CD4-positive, alpha-beta T cell (primary cell): ENCODE data around the gene ADAM10. TPM values are rescaled to one million over a fixed set of nuclear protein-coding genes. Genes with fewer than 3 reads are reported as not detected.

Source experiments
- ATAC-seq: fragments of 200-7000 bp; cut with Tn5 transposase; one replicate; pipeline ENCODE4 v1.10.0; 2022; ENCODE audit warnings: mild to moderate bottlenecking; ENCODE audit not compliant: poor library complexity
- CTCF ChIA-PET: fragments of 350-600 bp; sonication (Branson Sonifier 250); formaldehyde crosslinking; loops from one replicate; lab custom pipeline; 2021; ENCODE audit warnings: antibody characterized with exemption, inconsistent platforms; lab: Charles Lee
- POLR2A ChIA-PET: fragments of 350-600 bp; sonication (Branson Sonifier 250); formaldehyde crosslinking; loops from one replicate; lab custom pipeline; 2021; ENCODE audit warnings: antibody characterized with exemption, inconsistent platforms; lab: Charles Lee
- DNase-seq, 14 experiments: peaks; one replicate each; pipeline ENCODE4 v3.0.0-alpha.2; 2013 to 2020; ENCODE audit warnings: mixed read lengths in 2 of 14
- H3K27ac ChIP-seq, 2 donors: one replicate each; pipeline versions ENCODE4 v1.5.1 to v1.7.0; 2013; ENCODE audit warnings: low read length in 2 of 2, low read depth in 1 of 2, mild to moderate bottlenecking in 1 of 2
- H3K27me3 ChIP-seq, 2 experiments: 1 replicate in 1 of 2; 2 replicates in 1 of 2; pipeline versions ENCODE4 v1.6.1 to v1.7.0; 2013; ENCODE audit warnings: low read length in 2 of 2, control low read depth in 1 of 2, mild to moderate bottlenecking in 1 of 2, moderate library complexity in 1 of 2; ENCODE audit not compliant: insufficient read depth in 2 of 2, control insufficient read depth in 1 of 2
- H3K36me3 ChIP-seq: one replicate; pipeline ENCODE4 v1.6.1; 2013; ENCODE audit warnings: low read length, control low read depth; ENCODE audit not compliant: insufficient read depth
- H3K4me1 ChIP-seq: one replicate; pipeline ENCODE4 v1.6.1; 2013; ENCODE audit warnings: low read length, control low read depth; ENCODE audit not compliant: insufficient read depth
- H3K4me3 ChIP-seq: one replicate; pipeline ENCODE4 v1.5.1; 2013; ENCODE audit warnings: mild to moderate bottlenecking, low read length, moderate library complexity
- H3K9me3 ChIP-seq, 2 experiments: 1 replicate in 1 of 2; 2 replicates in 1 of 2; pipeline versions ENCODE4 v1.6.1 to v1.7.0; 2013; ENCODE audit warnings: low read length in 2 of 2, mild to moderate bottlenecking in 2 of 2, control low read depth in 1 of 2, moderate library complexity in 1 of 2; ENCODE audit not compliant: control insufficient read depth in 1 of 2, insufficient read depth in 1 of 2
- H3K27ac Mint-ChIP-seq: one replicate; pipeline ENCODE4 v1.8.0; 2020; ENCODE audit warnings: mixed read lengths
- H3K27me3 Mint-ChIP-seq: one replicate; pipeline ENCODE4 v1.8.0; 2021; ENCODE audit warnings: mixed read lengths
- H3K36me3 Mint-ChIP-seq: one replicate; pipeline ENCODE4 v1.8.0; 2021; ENCODE audit warnings: low read depth, mixed read lengths
- H3K4me1 Mint-ChIP-seq: one replicate; pipeline ENCODE4 v1.8.0; 2021; ENCODE audit warnings: low read depth, mixed read lengths
- H3K4me3 Mint-ChIP-seq: one replicate; pipeline ENCODE4 v1.8.0; 2020; ENCODE audit warnings: mild to moderate bottlenecking, mixed read lengths
- H3K9me3 Mint-ChIP-seq: one replicate; pipeline ENCODE4 v1.8.0; 2020; ENCODE audit warnings: mixed read lengths
- CTCF ChIP-seq: fragments of 200-600 bp; IDR thresholded peaks from one replicate; pipeline ENCODE4 v1.8.0; 2022; ENCODE audit warnings: antibody characterized with exemption, mild to moderate bottlenecking
- intact Hi-C, 2 experiments: fragments of 100-400 bp; cut with DNase I in 1 of 2; cut with micrococcal nuclease in 1 of 2; formaldehyde crosslinking; loops; one replicate each; pipeline versions ENCODE4 v1.15.1 to v1.9.0; 2023 to 2025; cut with DNase I, micrococcal nuclease
- total RNA-seq, 174 experiments: library from RNA in 2 of 174; stranded (reverse) in 2 of 174; gene quantifications; one replicate each; pipeline ENCODE4 v1.2.3 and lab custom pipeline; 2021 to 2026

The ADAM10 gene
- total RNA-seq, 2 experiments from 2014 or later = 70.5 to 80.4 TPM

GRCh38 chr15:58698887-58699641, 50.4 kb downstream of the ADAM10 start:
- Histone ChIP-seq H3K9me3 (peaks cover 17 to 25% of the 10 kb centered on the region in 2 experiments), H3K4me1 (peaks cover 22% of the 10 kb centered on the region), H3K4me3 (no peak overlapping the region), H3K27ac (no peak overlapping the region), H3K36me3 (peaks cover 11% of the 10 kb centered on the region), H3K27me3 (no peaks in the 10 kb centered on the region)
- TF ChIP-seq CTCF = no peak
- Mint-ChIP-seq H3K4me3 (peak overlapping the region; percentile 69), H3K4me1 (peaks cover 74% of the 10 kb centered on the region), H3K27ac (no peak overlapping the region), H3K9me3 (peaks cover 14% of the 10 kb centered on the region), H3K36me3 (peaks cover 81% of the 10 kb centered on the region), H3K27me3 (no peaks in the 10 kb centered on the region)
- DNase-seq = peak in 1 of 14 experiments; percentile 31
- CTCF ChIA-PET = interaction anchor here (0.7 to 1.1 kb wide), 2 partner anchors 53 to 72 kb away, joined by 3 to 5 read pairs; partner anchors contain the start of gene MINDY2
- POLR2A ChIA-PET = no interaction called here
- no peak for ATAC-seq
- intact Hi-C loops = no loop called here

DNA sequence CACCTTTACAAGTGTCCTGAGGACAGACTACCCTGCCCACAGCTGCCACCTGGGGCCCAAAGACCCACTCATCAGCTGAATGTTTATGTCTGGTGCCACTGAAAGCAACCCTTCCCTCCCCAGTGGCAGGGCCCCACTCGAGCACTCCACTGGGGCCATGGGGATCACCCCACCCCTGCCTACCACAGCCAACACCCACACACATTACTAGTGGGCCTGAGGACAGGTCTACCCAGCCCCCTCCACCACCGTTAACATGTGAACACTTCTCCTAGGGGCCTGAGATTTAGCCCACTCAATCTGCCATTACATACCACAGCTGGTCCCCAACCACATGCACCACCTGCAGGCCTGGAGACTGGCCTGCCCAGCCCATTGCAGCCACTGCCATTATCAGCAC, 52.3 kb downstream of the ADAM10 start:
- H3K4me1 ChIP-seq = peaks cover 22% of the 10 kb centered on the region
- no peak overlapping the region for H3K27ac ChIP-seq
- Mint-ChIP-seq H3K4me1 (peaks cover 68% of the 10 kb centered on the region), H3K27ac (peak overlapping the region; percentile 64), H3K4me3 (no peak overlapping the region), H3K9me3 (peaks cover 13% of the 10 kb centered on the region), H3K27me3 (no peaks in the 10 kb centered on the region), H3K36me3 (peaks cover 73% of the 10 kb centered on the region)
- no peaks in the 10 kb centered on the region for H3K27me3 ChIP-seq
- ChIA-PET POLR2A (no interaction called here), CTCF (no interaction called here)
- peaks cover 11% of the 10 kb centered on the region for H3K36me3 ChIP-seq
- ATAC-seq (no peak), DNase-seq (no peak)
- H3K4me3 ChIP-seq = no peak overlapping the region
- peaks cover 17 to 21% of the 10 kb centered on the region in 2 experiments for H3K9me3 ChIP-seq
- no peak for TF ChIP-seq CTCF
- intact Hi-C loops = no loop called here

- no peak for TF ChIP-seq CTCF
- Mint-ChIP-seq H3K27ac (peak overlapping the region; percentile 64), H3K4me3 (no peak overlapping the region), H3K4me1 (peaks cover 69% of the 10 kb centered on the region), H3K36me3 (peaks cover 68% of the 10 kb centered on the region), H3K9me3 (peaks cover 10% of the 10 kb centered on the region), H3K27me3 (no peaks in the 10 kb centered on the region)
- ChIA-PET POLR2A (no interaction called here), CTCF (interaction anchor here (0.7 kb wide), 1 partner anchor 67 kb away, joined by 3 read pairs; no protein-coding TSS in a partner anchor)
- no peak overlapping the region for H3K4me3 ChIP-seq
- no peak overlapping the region for H3K27ac ChIP-seq
- H3K27me3 ChIP-seq = no peaks in the 10 kb centered on the region
- peaks cover 22% of the 10 kb centered on the region for H3K4me1 ChIP-seq
- DNase-seq (no peak), ATAC-seq (no peak)
- peaks cover 17 to 21% of the 10 kb centered on the region in 2 experiments for H3K9me3 ChIP-seq
- peaks cover 11% of the 10 kb centered on the region for H3K36me3 ChIP-seq
- intact Hi-C loops = no loop called here
Observed at GRCh38 chr15:58696738-58697137, 52.8 kb downstream of the ADAM10 start.
